Loucy (cell line): ENCODE measurements around the gene MIEF1.

Source experiments
- H2AFZ ChIP-seq: fragments of 200-600 bp; sonication (generic); 2 replicates; pipeline ENCODE4 v1.6.0; 2016; ENCODE audit warnings: antibody characterized with exemption, mild to moderate bottlenecking, low read length, moderate library complexity
- H3F3A ChIP-seq: fragments of 200-600 bp; 2 replicates; pipeline ENCODE4 v1.6.0; 2016; ENCODE audit warnings: antibody characterized with exemption, low read depth, mild to moderate bottlenecking
- H3K27me3 ChIP-seq: fragments of 200-600 bp; sonication (generic); 2 replicates; pipeline ENCODE4 v1.6.1; 2014; ENCODE audit warnings: low read length, mild to moderate bottlenecking; ENCODE audit not compliant: insufficient read depth, poor library complexity, severe bottlenecking
- H3K36me3 ChIP-seq: fragments of 200-600 bp; sonication (generic); 2 replicates; pipeline ENCODE4 v1.6.1; 2016; ENCODE audit warnings: low read length; ENCODE audit not compliant: insufficient read depth
- H3K4me1 ChIP-seq: fragments of 200-600 bp; sonication (generic); 2 replicates; pipeline ENCODE4 v1.5.1; 2014; ENCODE audit warnings: low read length, mild to moderate bottlenecking; ENCODE audit not compliant: insufficient read depth, poor library complexity, severe bottlenecking
- H3K4me2 ChIP-seq: fragments of 200-600 bp; sonication (generic); 2 replicates; pipeline ENCODE4 v1.6.0; 2014; ENCODE audit warnings: antibody characterized with exemption, low read length, low read depth, mild to moderate bottlenecking; ENCODE audit not compliant: poor library complexity, severe bottlenecking
- H3K4me3 ChIP-seq: fragments of 200-600 bp; sonication (generic); 2 replicates; pipeline ENCODE4 v1.5.1; 2014; ENCODE audit warnings: low read length, mild to moderate bottlenecking, mixed read lengths; ENCODE audit not compliant: poor library complexity, severe bottlenecking
- H3K79me2 ChIP-seq: fragments of 200-600 bp; sonication (generic); 2 replicates; pipeline ENCODE4 v1.6.1; 2014; ENCODE audit warnings: low read length; ENCODE audit not compliant: insufficient read depth
- H3K9ac ChIP-seq: fragments of 200-600 bp; sonication (generic); 2 replicates; pipeline ENCODE4 v1.6.0; 2014; ENCODE audit warnings: mild to moderate bottlenecking, low read depth, low read length, moderate library complexity; ENCODE audit not compliant: poor library complexity, severe bottlenecking
- H3K9me2 ChIP-seq: fragments of 200-600 bp; sonication (generic); replicated peaks from 2 replicates; pipeline ENCODE4 v1.6.1; 2016; ENCODE audit warnings: low read depth, low read length, mixed read lengths
- H3K9me3 ChIP-seq: fragments of 200-600 bp; sonication (generic); 2 replicates; pipeline ENCODE4 v1.6.1; 2014; ENCODE audit warnings: mild to moderate bottlenecking, antibody characterized with exemption, low read length, low read depth; ENCODE audit not compliant: insufficient read depth
- H4K20me1 ChIP-seq: fragments of 200-600 bp; sonication (generic); 2 replicates; pipeline ENCODE4 v1.6.0; 2014; ENCODE audit warnings: antibody characterized with exemption, low read length, mild to moderate bottlenecking; ENCODE audit not compliant: insufficient read depth, poor library complexity, severe bottlenecking
- EZH2phosphoT487 ChIP-seq: fragments of 200-600 bp; IDR thresholded peaks from 2 replicates; pipeline ENCODE4 v1.6.1; 2018; ENCODE audit warnings: antibody characterized with exemption, mild to moderate bottlenecking, moderate library complexity, borderline replicate concordance
- TF ChIP-seq, protein P1 (sequence below): fragments of 200-600 bp; sonication (generic); conservative IDR thresholded peaks from 2 replicates; pipeline ENCODE4 v1.5.1; 2014; ENCODE audit warnings: mild to moderate bottlenecking, antibody characterized with exemption, low read length

Gene MIEF1

DNA sequence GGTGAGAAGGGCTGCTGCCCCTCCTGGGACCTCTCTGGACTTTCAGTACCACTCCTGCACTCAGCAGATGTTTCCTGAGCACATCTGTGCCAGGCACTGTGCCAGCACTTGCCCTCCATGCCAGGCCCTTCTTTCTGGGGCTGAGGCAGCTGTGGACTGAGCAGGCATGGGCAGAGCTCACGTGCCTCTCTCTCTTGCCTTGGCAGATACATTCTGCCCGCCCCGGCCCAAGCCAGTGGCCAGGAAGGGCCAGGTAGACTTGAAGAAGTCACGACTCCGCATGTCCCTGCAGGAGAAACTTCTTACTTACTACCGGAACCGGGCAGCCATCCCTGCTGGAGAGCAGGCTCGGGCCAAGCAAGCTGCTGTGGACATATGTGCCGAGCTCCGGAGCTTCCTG, 9.9 kb downstream of the MIEF1 start:
- Histone ChIP-seq H3K9me3 (no peaks in the 10 kb centered on the region), H4K20me1 (peaks cover 18% of the 10 kb centered on the region), H3K9me2 (no peaks in the 10 kb centered on the region), H2AFZ (no peak overlapping the region), H3K4me1 (peaks cover 5% of the 10 kb centered on the region), H3K4me3 (no peak overlapping the region), H3K79me2 (peaks cover 52% of the 10 kb centered on the region; the same call in 1 of the 2 replicates), H3K36me3 (peaks cover 84% of the 10 kb centered on the region; the same call in 1 of the 2 replicates), H3K4me2 (no peak overlapping the region), H3F3A (no peaks in the 10 kb centered on the region), H3K9ac (no peak overlapping the region), H3K27me3 (no peaks in the 10 kb centered on the region)
- no peak for TF ChIP-seq EZH2phosphoT487
- TF ChIP-seq, protein P1, sequence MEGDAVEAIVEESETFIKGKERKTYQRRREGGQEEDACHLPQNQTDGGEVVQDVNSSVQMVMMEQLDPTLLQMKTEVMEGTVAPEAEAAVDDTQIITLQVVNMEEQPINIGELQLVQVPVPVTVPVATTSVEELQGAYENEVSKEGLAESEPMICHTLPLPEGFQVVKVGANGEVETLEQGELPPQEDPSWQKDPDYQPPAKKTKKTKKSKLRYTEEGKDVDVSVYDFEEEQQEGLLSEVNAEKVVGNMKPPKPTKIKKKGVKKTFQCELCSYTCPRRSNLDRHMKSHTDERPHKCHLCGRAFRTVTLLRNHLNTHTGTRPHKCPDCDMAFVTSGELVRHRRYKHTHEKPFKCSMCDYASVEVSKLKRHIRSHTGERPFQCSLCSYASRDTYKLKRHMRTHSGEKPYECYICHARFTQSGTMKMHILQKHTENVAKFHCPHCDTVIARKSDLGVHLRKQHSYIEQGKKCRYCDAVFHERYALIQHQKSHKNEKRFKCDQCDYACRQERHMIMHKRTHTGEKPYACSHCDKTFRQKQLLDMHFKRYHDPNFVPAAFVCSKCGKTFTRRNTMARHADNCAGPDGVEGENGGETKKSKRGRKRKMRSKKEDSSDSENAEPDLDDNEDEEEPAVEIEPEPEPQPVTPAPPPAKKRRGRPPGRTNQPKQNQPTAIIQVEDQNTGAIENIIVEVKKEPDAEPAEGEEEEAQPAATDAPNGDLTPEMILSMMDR: no peak

DNA sequence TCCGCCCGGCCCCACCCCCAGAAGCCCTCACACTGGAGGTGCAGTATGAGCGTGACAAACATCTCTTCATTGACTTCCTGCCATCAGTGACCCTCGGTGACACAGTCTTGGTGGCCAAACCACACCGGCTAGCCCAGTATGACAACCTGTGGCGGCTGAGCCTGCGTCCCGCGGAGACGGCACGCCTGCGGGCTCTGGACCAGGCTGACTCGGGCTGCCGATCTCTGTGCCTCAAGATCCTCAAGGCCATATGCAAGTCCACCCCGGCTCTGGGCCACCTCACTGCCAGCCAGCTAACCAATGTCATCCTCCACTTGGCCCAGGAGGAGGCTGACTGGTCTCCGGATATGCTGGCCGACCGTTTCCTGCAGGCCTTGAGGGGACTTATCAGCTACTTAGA, 11.7 kb downstream of the MIEF1 start:
- Histone ChIP-seq H3F3A (no peaks in the 10 kb centered on the region), H3K9me3 (no peaks in the 10 kb centered on the region), H3K9me2 (no peaks in the 10 kb centered on the region), H3K4me1 (peaks cover 7% of the 10 kb centered on the region), H3K4me3 (no peak overlapping the region), H2AFZ (no peak overlapping the region), H3K4me2 (no peak overlapping the region), H3K36me3 (peaks cover 75% of the 10 kb centered on the region; the same call in 1 of the 2 replicates), H3K9ac (no peak overlapping the region), H3K27me3 (no peaks in the 10 kb centered on the region), H4K20me1 (peaks cover 12% of the 10 kb centered on the region), H3K79me2 (peaks cover 51% of the 10 kb centered on the region)
- no peak for TF ChIP-seq EZH2phosphoT487
- TF ChIP-seq, protein P1: no peak

DNA sequence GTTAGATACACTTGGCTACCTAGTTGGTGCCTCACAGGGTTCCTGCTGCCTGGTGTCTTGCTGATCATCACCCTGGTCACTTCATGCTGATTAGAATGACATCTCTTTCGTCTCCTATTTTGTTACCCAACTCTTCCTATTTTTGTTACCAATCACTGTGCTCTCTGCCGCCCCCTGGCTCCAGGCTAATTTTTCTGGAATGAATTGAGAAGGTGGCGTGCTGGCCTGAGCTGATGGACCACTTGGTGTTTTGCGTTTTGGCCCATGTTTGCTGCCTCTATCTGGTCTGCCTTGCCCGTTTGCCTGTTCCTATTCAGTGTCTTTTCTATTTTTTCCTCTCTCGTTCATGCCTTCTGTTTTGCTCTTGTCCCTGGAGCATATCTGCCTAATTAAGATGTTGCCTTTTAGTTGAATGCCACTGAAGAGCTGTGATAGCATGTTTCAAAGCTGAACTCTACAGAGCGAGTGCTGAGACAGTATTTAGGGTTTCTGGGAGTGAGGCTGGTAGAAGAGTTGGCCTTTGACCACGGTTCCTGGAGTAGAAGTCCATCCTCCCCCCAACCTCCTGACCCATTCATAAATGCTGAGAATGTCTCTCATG, 12.4 kb downstream of the MIEF1 start:
- H3K9ac ChIP-seq: no peak overlapping the region
- no peaks in the 10 kb centered on the region for H3K27me3 ChIP-seq
- no peak overlapping the region for H3K4me3 ChIP-seq
- H4K20me1 ChIP-seq: peaks cover 12% of the 10 kb centered on the region
- TF ChIP-seq EZH2phosphoT487: no peak
- TF ChIP-seq, protein P1: peak; percentile 77
- H3F3A ChIP-seq: no peaks in the 10 kb centered on the region; the same call in 1 of the 2 replicates
- no peaks in the 10 kb centered on the region for H3K9me2 ChIP-seq
- peaks cover 69% of the 10 kb centered on the region; the same call in 1 of the 2 replicates for H3K36me3 ChIP-seq
- H3K4me1 ChIP-seq: peaks cover 11% of the 10 kb centered on the region
- H3K79me2 ChIP-seq: peaks cover 50% of the 10 kb centered on the region
- no peak overlapping the region for H2AFZ ChIP-seq
- H3K9me3 ChIP-seq: no peaks in the 10 kb centered on the region
- H3K4me2 ChIP-seq: no peak overlapping the region
